Spinal cord (tissue), 10 donors: ENCODE measurements around the gene NGFR. TPM values are rescaled to one million over a fixed set of nuclear protein-coding genes. Genes with fewer than 3 reads are reported as not detected.
A peak's percentile ranks its signal among the peaks of the same experiment; 100 is the strongest.
"Not testable (repeated sequence)": the region's sequence is repeated elsewhere in the genome, so short reads cannot be mapped to it uniquely, and the experiment has no call there.

Experiments
- DNase-seq, 6 donors: peaks; one replicate each; pipeline versions ENCODE4 v3.0.0 to v3.0.0-alpha.2; 2013 to 2015; ENCODE audit warnings: low spot score in 6 of 6, low read depth in 4 of 6
- H3K27ac ChIP-seq: one replicate; pipeline ENCODE4 v1.5.1; 2013; ENCODE audit warnings: low read depth, low read length, control low read depth
- H3K27me3 ChIP-seq: one replicate; pipeline ENCODE4 v1.6.1; 2013; ENCODE audit warnings: low read length; ENCODE audit not compliant: control insufficient read depth, insufficient read depth
- H3K36me3 ChIP-seq: one replicate; pipeline ENCODE4 v1.6.1; 2013; ENCODE audit warnings: low read length; ENCODE audit not compliant: control insufficient read depth, insufficient read depth
- H3K4me1 ChIP-seq: one replicate; pipeline ENCODE4 v1.6.1; 2013; ENCODE audit warnings: low read length; ENCODE audit not compliant: control insufficient read depth, insufficient read depth
- H3K4me3 ChIP-seq: one replicate; pipeline ENCODE4 v1.5.1; 2013; ENCODE audit warnings: low read depth, low read length, control low read depth
- H3K9me3 ChIP-seq: one replicate; pipeline ENCODE4 v1.6.1; 2013; ENCODE audit warnings: low read length; ENCODE audit not compliant: control insufficient read depth, insufficient read depth
- WGBS: methylation state at CpG from one replicate; pipeline ENCODE4 v1.1.5; 2013; ENCODE audit warnings: missing lambda C conversion rate; ENCODE audit not compliant: insufficient coverage; 5-methylcytosine and 5-hydroxymethylcytosine counted together
- polyA plus RNA-seq, 2 donors: library from polyadenylated mRNA; unstranded; fragments of 120-200 nt; gene quantifications; one replicate each; pipeline ENCODE4 v1.2.1, GENCODE V29; 2013; ENCODE audit not compliant: insufficient read length in 2 of 2
- total RNA-seq, 2 donors: library from RNA; depleted of rRNA in 1 of 2; stranded (reverse); fragments of 120-200 nt in 1 of 2; fragments of >200 nt in 1 of 2; gene quantifications; one replicate each; pipeline versions ENCODE4 v1.2.3 to v1.2.4, GENCODE V29; 2013 to 2014
- donor health status: healthy.

NGFR gene
- total and polyA plus RNA-seq, 4 donors: 39.2 to 54.0 (median 42.0) TPM

GRCh38 chr17:49549311-49549605, 54.2 kb downstream of the NGFR start:
- Histone ChIP-seq H3K36me3 (no peaks in the 10 kb centered on the region), H3K27me3 (peaks cover 2% of the 10 kb centered on the region), H3K4me3 (no peak overlapping the region), H3K4me1 (peaks cover 35% of the 10 kb centered on the region), H3K27ac (no peak overlapping the region), H3K9me3 (no peaks in the 10 kb centered on the region)
- no peak for DNase-seq
- 98% methylated on average over 6 of the region's 6 CpGs for WGBS

GRCh38 chr17:49549691-49550678, 54.9 kb downstream of the NGFR start:
- DNase-seq: no peak
- Histone ChIP-seq H3K27me3 (peaks cover 2% of the 10 kb centered on the region), H3K9me3 (no peaks in the 10 kb centered on the region), H3K4me3 (no peak overlapping the region), H3K4me1 (peaks cover 35% of the 10 kb centered on the region), H3K27ac (no peak overlapping the region), H3K36me3 (no peaks in the 10 kb centered on the region)
- 83% methylated on average over 19 of the region's 20 CpGs for WGBS

GRCh38 chr17:49550764-49551163, 55.7 kb downstream of the NGFR start:
- H3K9me3 ChIP-seq, DNase-seq, H3K27me3 ChIP-seq, H3K36me3 ChIP-seq, H3K4me3 ChIP-seq, H3K27ac ChIP-seq: not testable (repeated sequence)
- WGBS: 88% methylated on average over 6 of the region's 9 CpGs
- H3K4me1 ChIP-seq: peaks cover 43% of the 10 kb centered on the region

- 84% methylated on average over 12 of the region's 12 CpGs for WGBS
- Histone ChIP-seq H3K4me1 (peaks cover 47% of the 10 kb centered on the region), H3K4me3 (no peak overlapping the region), H3K27ac (no peak overlapping the region), H3K27me3 (peaks cover 2% of the 10 kb centered on the region), H3K36me3 (no peaks in the 10 kb centered on the region), H3K9me3 (no peaks in the 10 kb centered on the region)
- no peak for DNase-seq
These were observed 56.4 kb downstream of the NGFR start for GRCh38 chr17:49551221-49552069.

GRCh38 chr17:49552070-49552751, 57.1 kb downstream of the NGFR start:
- Histone ChIP-seq H3K27me3 (no peaks in the 10 kb centered on the region), H3K4me1 (peaks cover 45% of the 10 kb centered on the region), H3K27ac (no peak overlapping the region), H3K36me3 (no peaks in the 10 kb centered on the region), H3K4me3 (no peak overlapping the region), H3K9me3 (no peaks in the 10 kb centered on the region)
- peak in 1 of 6 donors; percentile 8 for DNase-seq
- WGBS: 72% methylated on average over 27 of the region's 27 CpGs

GRCh38 chr17:49553676-49554335, 58.7 kb downstream of the NGFR start:
- H3K4me3 ChIP-seq: no peak overlapping the region
- H3K4me1 ChIP-seq: peaks cover 29% of the 10 kb centered on the region
- H3K9me3 ChIP-seq: no peaks in the 10 kb centered on the region
- H3K27me3 ChIP-seq: peaks cover 2% of the 10 kb centered on the region
- no peak for DNase-seq
- no peak overlapping the region for H3K27ac ChIP-seq
- H3K36me3 ChIP-seq: no peaks in the 10 kb centered on the region
- 75% methylated on average over 8 of the region's 8 CpGs for WGBS

GRCh38 chr17:49554694-49555494, 59.8 kb downstream of the NGFR start:
- Histone ChIP-seq H3K27ac (no peak overlapping the region), H3K4me3 (no peak overlapping the region), H3K36me3 (no peaks in the 10 kb centered on the region), H3K27me3 (peaks cover 2% of the 10 kb centered on the region), H3K9me3 (no peaks in the 10 kb centered on the region), H3K4me1 (peaks cover 28% of the 10 kb centered on the region)
- no peak for DNase-seq
- 85% methylated on average over 12 of the region's 14 CpGs for WGBS

- H3K4me1 ChIP-seq: peaks cover 28% of the 10 kb centered on the region
- H3K9me3 ChIP-seq: no peaks in the 10 kb centered on the region
- H3K27me3 ChIP-seq: peaks cover 2% of the 10 kb centered on the region
- 55% methylated on average over 14 of the region's 19 CpGs for WGBS
- H3K4me3 ChIP-seq: no peak overlapping the region
- H3K27ac ChIP-seq: no peak overlapping the region
- H3K36me3 ChIP-seq: no peaks in the 10 kb centered on the region
- DNase-seq: peak in 1 of 6 donors; percentile 40
These were observed 60.6 kb downstream of the NGFR start for GRCh38 chr17:49555495-49556222.
